LNCAP (cell line): ENCODE measurements around the gene SSB.

Experiments
- TF ChIP-seq, protein P1 (sequence below): fragments of 450-650 bp; IDR thresholded peaks from 2 replicates; pipeline ENCODE4 v1.5.1; 2017; ENCODE audit warnings: mild to moderate bottlenecking

The SSB gene

DNA sequence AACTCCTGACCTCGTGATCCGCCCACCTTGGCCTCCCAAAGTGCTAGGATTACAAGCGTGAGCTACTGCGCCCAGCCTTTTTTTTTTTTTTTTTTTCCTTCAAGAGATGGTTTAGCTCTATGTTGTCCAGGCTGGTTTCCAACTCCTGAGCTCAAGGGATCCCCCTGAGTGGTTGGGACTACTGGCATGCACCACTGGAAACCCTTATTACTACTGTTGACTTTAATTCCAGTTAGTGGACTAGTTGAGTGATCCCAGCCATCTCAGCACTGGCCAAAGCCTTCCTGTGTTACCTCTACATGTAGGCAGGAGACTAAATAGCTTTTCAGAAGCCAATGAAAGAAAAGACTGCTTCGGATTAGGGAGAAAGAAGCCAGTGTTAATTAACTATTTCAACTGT is 8.1 kb upstream of the SSB start:
- TF ChIP-seq, protein P1, sequence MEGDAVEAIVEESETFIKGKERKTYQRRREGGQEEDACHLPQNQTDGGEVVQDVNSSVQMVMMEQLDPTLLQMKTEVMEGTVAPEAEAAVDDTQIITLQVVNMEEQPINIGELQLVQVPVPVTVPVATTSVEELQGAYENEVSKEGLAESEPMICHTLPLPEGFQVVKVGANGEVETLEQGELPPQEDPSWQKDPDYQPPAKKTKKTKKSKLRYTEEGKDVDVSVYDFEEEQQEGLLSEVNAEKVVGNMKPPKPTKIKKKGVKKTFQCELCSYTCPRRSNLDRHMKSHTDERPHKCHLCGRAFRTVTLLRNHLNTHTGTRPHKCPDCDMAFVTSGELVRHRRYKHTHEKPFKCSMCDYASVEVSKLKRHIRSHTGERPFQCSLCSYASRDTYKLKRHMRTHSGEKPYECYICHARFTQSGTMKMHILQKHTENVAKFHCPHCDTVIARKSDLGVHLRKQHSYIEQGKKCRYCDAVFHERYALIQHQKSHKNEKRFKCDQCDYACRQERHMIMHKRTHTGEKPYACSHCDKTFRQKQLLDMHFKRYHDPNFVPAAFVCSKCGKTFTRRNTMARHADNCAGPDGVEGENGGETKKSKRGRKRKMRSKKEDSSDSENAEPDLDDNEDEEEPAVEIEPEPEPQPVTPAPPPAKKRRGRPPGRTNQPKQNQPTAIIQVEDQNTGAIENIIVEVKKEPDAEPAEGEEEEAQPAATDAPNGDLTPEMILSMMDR, result no peak

DNA sequence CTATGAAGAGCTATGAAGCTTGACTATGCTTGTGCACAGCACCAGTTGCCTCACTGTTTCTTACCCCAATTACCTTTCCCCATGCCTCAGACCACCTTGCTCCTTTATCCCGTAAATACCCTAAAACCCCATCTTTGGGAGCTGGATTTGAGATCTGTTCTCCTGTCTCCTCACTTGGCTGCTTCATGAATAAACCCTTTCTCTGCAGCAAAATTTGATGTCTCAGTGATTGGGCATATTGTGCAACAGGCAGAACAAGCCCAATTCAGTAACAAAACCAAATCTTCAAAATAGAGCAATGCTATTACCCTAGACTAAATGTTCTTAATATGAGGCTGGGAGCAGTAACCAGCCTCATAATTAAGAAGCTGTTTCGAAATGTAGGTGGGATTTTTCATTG is 3.5 kb upstream of the SSB start:
- TF ChIP-seq, protein P1, result no peak

DNA sequence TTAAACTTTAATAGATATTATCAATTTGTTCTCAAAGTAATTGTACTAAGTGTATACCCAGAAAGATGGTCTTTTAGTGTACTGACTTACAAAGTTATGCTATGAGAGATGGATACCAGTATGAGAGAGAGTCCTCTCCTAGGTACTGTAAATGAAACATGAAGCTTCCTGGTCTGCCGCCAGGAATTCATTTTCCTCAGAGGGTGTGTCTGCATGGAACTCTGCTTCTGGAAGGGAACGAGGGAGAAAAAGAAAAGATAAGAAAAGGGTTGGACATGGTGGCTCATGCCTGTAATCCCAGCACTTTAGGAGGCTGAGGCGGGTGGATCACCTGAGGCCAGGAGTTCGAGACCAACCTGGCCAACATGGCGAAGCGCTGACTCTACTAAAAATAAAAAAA is 2.2 kb upstream of the SSB start:
- TF ChIP-seq, protein P1, result no peak

DNA sequence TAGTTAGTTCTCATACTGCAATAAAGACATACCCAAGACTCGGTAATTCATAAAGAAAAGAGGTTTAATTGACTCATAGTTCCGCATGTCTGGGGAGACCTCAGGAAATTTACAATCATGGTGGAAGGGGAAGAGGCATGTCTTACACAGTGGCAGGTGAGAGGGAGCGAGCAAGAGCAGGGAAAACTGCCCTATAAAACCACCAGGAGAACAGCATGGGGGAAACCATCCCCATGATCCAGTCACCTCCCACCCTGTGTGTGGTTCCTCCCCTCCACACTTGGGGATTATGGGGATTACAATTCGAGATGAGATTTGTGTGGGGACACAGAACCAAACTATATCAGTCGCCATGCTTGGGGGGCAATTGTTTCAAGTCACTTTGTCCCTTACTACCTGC is 1.1 kb upstream of the SSB start:
- TF ChIP-seq, protein P1, result no peak

DNA sequence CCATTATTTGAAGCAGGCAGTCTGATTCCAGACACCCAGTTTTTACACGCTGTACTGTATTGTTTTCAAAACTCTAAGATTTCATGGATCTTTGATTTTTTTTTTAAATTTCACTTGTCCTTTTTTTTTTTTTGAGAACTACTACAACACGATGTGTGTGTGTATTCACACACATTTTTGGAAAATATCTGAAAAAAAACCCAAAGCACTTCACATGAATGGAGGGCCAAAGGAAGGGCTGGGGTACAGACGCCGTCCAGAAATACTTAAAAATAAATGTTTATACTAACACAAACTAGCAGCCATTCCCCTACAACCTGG is 314 bp upstream of the SSB start:
- TF ChIP-seq, protein P1, result no peak

DNA sequence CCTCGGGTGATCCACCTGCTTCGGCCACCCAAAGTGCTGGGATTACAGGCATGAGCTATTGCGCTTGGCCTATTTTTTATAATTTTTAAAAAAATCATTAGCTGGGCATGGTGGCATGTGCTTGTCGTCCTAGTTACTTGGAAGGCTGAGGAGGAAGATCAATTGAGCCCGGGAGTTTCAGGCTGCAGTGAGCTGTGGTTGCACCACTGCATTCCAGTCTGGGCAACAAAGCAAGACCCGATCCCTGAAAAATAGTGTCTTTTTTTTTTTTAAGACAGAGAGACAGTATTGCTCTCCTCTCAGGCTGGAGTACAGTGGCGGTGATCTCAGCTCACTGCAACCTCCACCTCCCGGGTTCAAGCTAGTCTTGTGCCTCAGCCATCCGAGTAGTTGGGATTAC is 4.8 kb downstream of the SSB start:
- TF ChIP-seq, protein P1, result no peak

DNA sequence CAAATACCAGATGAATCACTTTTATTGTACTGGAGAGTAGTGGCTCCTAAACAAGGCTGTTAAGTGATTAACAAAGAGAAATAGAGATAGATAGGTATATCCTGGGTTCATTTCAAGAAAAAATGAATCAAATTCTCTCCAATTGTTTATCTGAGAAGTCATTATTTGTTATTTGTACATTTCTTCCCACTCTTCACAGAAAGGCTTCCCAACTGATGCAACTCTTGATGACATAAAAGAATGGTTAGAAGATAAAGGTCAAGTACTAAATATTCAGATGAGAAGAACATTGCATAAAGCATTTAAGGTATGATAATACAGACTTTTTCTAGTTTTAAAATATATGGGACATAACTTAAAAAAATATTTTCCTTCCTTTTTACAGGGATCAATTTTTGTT is 7.9 kb downstream of the SSB start:
- TF ChIP-seq, protein P1, result no peak

DNA sequence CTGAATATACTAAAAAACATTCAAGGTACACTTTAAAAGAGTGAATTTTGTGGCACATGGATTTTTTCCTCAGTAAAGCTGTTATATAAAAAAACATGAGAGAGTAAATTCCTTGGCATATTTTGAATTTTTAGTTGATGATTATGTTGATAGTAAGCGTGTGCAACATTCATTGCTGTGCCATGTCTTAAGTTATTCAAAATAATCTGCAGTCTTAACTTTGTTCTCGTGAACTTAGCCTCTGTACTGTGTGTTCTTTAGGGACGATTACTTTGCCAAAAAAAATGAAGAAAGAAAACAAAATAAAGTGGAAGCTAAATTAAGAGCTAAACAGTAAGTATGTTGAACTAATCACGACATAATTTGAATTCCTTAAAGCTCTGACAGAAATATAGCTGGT is 9.6 kb downstream of the SSB start:
- TF ChIP-seq, protein P1, result no peak
